Measurements from ENCODE around the gene SPTBN5. TPM values are rescaled to one million over a fixed set of nuclear protein-coding genes. Genes with fewer than 3 reads are reported as not detected.

Gene SPTBN5
- polyA plus RNA-seq, 1 donor = 1.7 TPM

- no peak overlapping the region for H3K4me3 ChIP-seq (ENCODE audit: low read length)
- no peak for DNase-seq
- H3K9me3 ChIP-seq (ENCODE audit: control insufficient read depth, low read depth, low read length) = no peaks in the 10 kb centered on the region
- H3K36me3 ChIP-seq (ENCODE audit: control insufficient read depth, insufficient read depth, low read length) = no peaks in the 10 kb centered on the region
- H3K4me1 ChIP-seq (ENCODE audit: control insufficient read depth, insufficient read depth, low read length) = no peaks in the 10 kb centered on the region
- H3K27ac ChIP-seq (ENCODE audit: low read length) = no peak overlapping the region
- no peaks in the 10 kb centered on the region for H3K27me3 ChIP-seq (ENCODE audit: control insufficient read depth, insufficient read depth, low read length)
- WGBS (ENCODE audit: insufficient coverage, low lambda C conversion rate) = no CpG with 5 or more reads among the region's 30 CpGs
Measured at GRCh38 chr15:41855261-41855961, 38.4 kb downstream of the SPTBN5 start.

- no peaks in the 10 kb centered on the region for H3K4me1 ChIP-seq (ENCODE audit: control insufficient read depth, insufficient read depth, low read length)
- H3K36me3 ChIP-seq (ENCODE audit: control insufficient read depth, insufficient read depth, low read length) = no peaks in the 10 kb centered on the region
- no peak for DNase-seq
- no peak overlapping the region for H3K4me3 ChIP-seq (ENCODE audit: low read length)
- no peak overlapping the region for H3K27ac ChIP-seq (ENCODE audit: low read length)
- no peaks in the 10 kb centered on the region for H3K9me3 ChIP-seq (ENCODE audit: control insufficient read depth, low read depth, low read length)
- H3K27me3 ChIP-seq (ENCODE audit: control insufficient read depth, insufficient read depth, low read length) = no peaks in the 10 kb centered on the region
- no CpG with 5 or more reads among the region's 9 CpGs for WGBS (ENCODE audit: insufficient coverage, low lambda C conversion rate)
Measured at GRCh38 chr15:41854443-41854842, 39.4 kb downstream of the SPTBN5 start.

- peaks cover 2% of the 10 kb centered on the region for H3K36me3 ChIP-seq (ENCODE audit: control insufficient read depth, insufficient read depth, low read length)
- no peaks in the 10 kb centered on the region for H3K4me1 ChIP-seq (ENCODE audit: control insufficient read depth, insufficient read depth, low read length)
- WGBS (ENCODE audit: insufficient coverage, low lambda C conversion rate) = no CpG with 5 or more reads among the region's 10 CpGs
- no peak overlapping the region for H3K4me3 ChIP-seq (ENCODE audit: low read length)
- no peaks in the 10 kb centered on the region for H3K27me3 ChIP-seq (ENCODE audit: control insufficient read depth, insufficient read depth, low read length)
- DNase-seq = no peak
- H3K9me3 ChIP-seq (ENCODE audit: control insufficient read depth, low read depth, low read length) = no peaks in the 10 kb centered on the region
- H3K27ac ChIP-seq (ENCODE audit: low read length) = no peak overlapping the region
Measured at GRCh38 chr15:41853831-41854230, 40.0 kb downstream of the SPTBN5 start.

GRCh38 chr15:41852736-41853590, 40.9 kb downstream of the SPTBN5 start:
- no peaks in the 10 kb centered on the region for H3K27me3 ChIP-seq (ENCODE audit: control insufficient read depth, insufficient read depth, low read length)
- no peaks in the 10 kb centered on the region for H3K9me3 ChIP-seq (ENCODE audit: control insufficient read depth, low read depth, low read length)
- no CpG with 5 or more reads among the region's 17 CpGs for whole genome bisulfite sequencing (ENCODE audit: insufficient coverage, low lambda C conversion rate)

GRCh38 chr15:41851755-41852370, 42.0 kb downstream of the SPTBN5 start:
- no peaks in the 10 kb centered on the region for H3K4me1 ChIP-seq (ENCODE audit: control insufficient read depth, insufficient read depth, low read length)
- peaks cover 21% of the 10 kb centered on the region for H3K36me3 ChIP-seq (ENCODE audit: control insufficient read depth, insufficient read depth, low read length)
- no peak overlapping the region for H3K27ac ChIP-seq (ENCODE audit: low read length)
- DNase-seq = no peak
- H3K9me3 ChIP-seq (ENCODE audit: control insufficient read depth, low read depth, low read length) = no peaks in the 10 kb centered on the region
- H3K4me3 ChIP-seq (ENCODE audit: low read length) = no peak overlapping the region
- WGBS (ENCODE audit: insufficient coverage, low lambda C conversion rate) = no CpG with 5 or more reads among the region's 8 CpGs
- H3K27me3 ChIP-seq (ENCODE audit: control insufficient read depth, insufficient read depth, low read length) = no peaks in the 10 kb centered on the region

More at GRCh38 chr15:41852736-41853590, 40.9 kb downstream of the SPTBN5 start:
- Histone ChIP-seq H3K36me3 (ENCODE audit: control insufficient read depth, insufficient read depth, low read length) (peaks cover 11% of the 10 kb centered on the region), H3K4me3 (ENCODE audit: low read length) (no peak overlapping the region), H3K27ac (ENCODE audit: low read length) (no peak overlapping the region), H3K4me1 (ENCODE audit: control insufficient read depth, insufficient read depth, low read length) (no peaks in the 10 kb centered on the region)
- no peak for DNase-seq

GRCh38 chr15:41851167-41851523, 42.7 kb downstream of the SPTBN5 start:
- Histone ChIP-seq H3K9me3 (ENCODE audit: control insufficient read depth, low read depth, low read length) (no peaks in the 10 kb centered on the region), H3K36me3 (ENCODE audit: control insufficient read depth, insufficient read depth, low read length) (peaks cover 28% of the 10 kb centered on the region), H3K4me1 (ENCODE audit: control insufficient read depth, insufficient read depth, low read length) (no peaks in the 10 kb centered on the region), H3K27ac (ENCODE audit: low read length) (no peak overlapping the region), H3K27me3 (ENCODE audit: control insufficient read depth, insufficient read depth, low read length) (no peaks in the 10 kb centered on the region), H3K4me3 (ENCODE audit: low read length) (no peak overlapping the region)
- no peak for DNase-seq
- no CpG with 5 or more reads among the region's 11 CpGs for WGBS (ENCODE audit: insufficient coverage, low lambda C conversion rate)

GRCh38 chr15:41850482-41851166, 43.2 kb downstream of the SPTBN5 start:
- Histone ChIP-seq H3K9me3 (ENCODE audit: control insufficient read depth, low read depth, low read length) (no peaks in the 10 kb centered on the region), H3K4me3 (ENCODE audit: low read length) (no peak overlapping the region), H3K27ac (ENCODE audit: low read length) (no peak overlapping the region), H3K27me3 (ENCODE audit: control insufficient read depth, insufficient read depth, low read length) (no peaks in the 10 kb centered on the region), H3K36me3 (ENCODE audit: control insufficient read depth, insufficient read depth, low read length) (peaks cover 32% of the 10 kb centered on the region), H3K4me1 (ENCODE audit: control insufficient read depth, insufficient read depth, low read length) (no peaks in the 10 kb centered on the region)
- no peak for DNase-seq
- no CpG with 5 or more reads among the region's 16 CpGs for WGBS (ENCODE audit: insufficient coverage, low lambda C conversion rate)

- no peaks in the 10 kb centered on the region for H3K27me3 ChIP-seq (ENCODE audit: control insufficient read depth, insufficient read depth, low read length)
- H3K4me3 ChIP-seq (ENCODE audit: low read length) = no peak overlapping the region
- no peak for DNase-seq
- H3K36me3 ChIP-seq (ENCODE audit: control insufficient read depth, insufficient read depth, low read length) = peaks cover 40% of the 10 kb centered on the region
- H3K9me3 ChIP-seq (ENCODE audit: control insufficient read depth, low read depth, low read length) = no peaks in the 10 kb centered on the region
- H3K27ac ChIP-seq (ENCODE audit: low read length) = no peak overlapping the region
- no CpG with 5 or more reads among the region's 8 CpGs for WGBS (ENCODE audit: insufficient coverage, low lambda C conversion rate)
- no peaks in the 10 kb centered on the region for H3K4me1 ChIP-seq (ENCODE audit: control insufficient read depth, insufficient read depth, low read length)
Measured at GRCh38 chr15:41849861-41850260, 44.0 kb downstream of the SPTBN5 start.

- Histone ChIP-seq H3K4me1 (ENCODE audit: control insufficient read depth, insufficient read depth, low read length) (no peaks in the 10 kb centered on the region), H3K9me3 (ENCODE audit: control insufficient read depth, low read depth, low read length) (no peaks in the 10 kb centered on the region), H3K36me3 (ENCODE audit: control insufficient read depth, insufficient read depth, low read length) (peaks cover 47% of the 10 kb centered on the region), H3K27ac (ENCODE audit: low read length) (no peak overlapping the region), H3K27me3 (ENCODE audit: control insufficient read depth, insufficient read depth, low read length) (no peaks in the 10 kb centered on the region), H3K4me3 (ENCODE audit: low read length) (no peak overlapping the region)
- DNase-seq = no peak
- no CpG with 5 or more reads among the region's 6 CpGs for WGBS (ENCODE audit: insufficient coverage, low lambda C conversion rate)
Measured at GRCh38 chr15:41849204-41849603, 44.6 kb downstream of the SPTBN5 start.

- no peaks in the 10 kb centered on the region for H3K4me1 ChIP-seq (ENCODE audit: control insufficient read depth, insufficient read depth, low read length)
- no peaks in the 10 kb centered on the region for H3K27me3 ChIP-seq (ENCODE audit: control insufficient read depth, insufficient read depth, low read length)
- no peak for DNase-seq
- H3K27ac ChIP-seq (ENCODE audit: low read length) = no peak overlapping the region
- H3K4me3 ChIP-seq (ENCODE audit: low read length) = no peak overlapping the region
- WGBS (ENCODE audit: insufficient coverage, low lambda C conversion rate) = no CpG with 5 or more reads among the region's 10 CpGs
- peaks cover 52% of the 10 kb centered on the region for H3K36me3 ChIP-seq (ENCODE audit: control insufficient read depth, insufficient read depth, low read length)
- H3K9me3 ChIP-seq (ENCODE audit: control insufficient read depth, low read depth, low read length) = no peaks in the 10 kb centered on the region
Measured at GRCh38 chr15:41848631-41849030, 45.2 kb downstream of the SPTBN5 start.
